Thoracic aorta (tissue), 2 donors: ENCODE results near the gene GAK. TPM values are rescaled to one million over a fixed set of nuclear protein-coding genes. Genes with fewer than 3 reads are reported as not detected.
A peak's percentile ranks its signal among the peaks of the same experiment; 100 is the strongest.
"Not testable (repeated sequence)": the region's sequence is repeated elsewhere in the genome, so short reads cannot be mapped to it uniquely, and the experiment has no call there.

Experiments
- ATAC-seq: fragments of 150-250 bp; one replicate; pipeline ENCODE4 v1.8.0; 2017; ENCODE audit warnings: low read depth; ENCODE audit not compliant: insufficient number of reproducible peaks, low FRiP score
- DNase-seq: peaks from one replicate; pipeline ENCODE4 v3.0.0-alpha.2; 2020; ENCODE audit warnings: low spot score
- H3K27ac ChIP-seq, 2 donors: fragments of 200-600 bp; sonication (generic); 1 replicate in 1 of 2; 2 replicates in 1 of 2; pipeline ENCODE4 v1.5.1; 2016; ENCODE audit warnings: mild to moderate bottlenecking in 2 of 2, moderate library complexity in 2 of 2
- H3K27me3 ChIP-seq: fragments of 200-600 bp; sonication (generic); replicated peaks from 2 replicates; pipeline ENCODE4 v1.6.0; 2016; ENCODE audit warnings: mild to moderate bottlenecking; ENCODE audit not compliant: insufficient read depth
- H3K36me3 ChIP-seq: fragments of 200-600 bp; sonication (generic); one replicate; pipeline ENCODE4 v1.5.1; 2016
- H3K4me1 ChIP-seq, 2 donors: fragments of 200-600 bp; sonication (generic); 1 replicate in 1 of 2; 2 replicates in 1 of 2; pipeline versions ENCODE4 v1.5.1 to v1.6.0; 2016; ENCODE audit warnings: low read depth in 2 of 2, mild to moderate bottlenecking in 1 of 2; ENCODE audit not compliant: control insufficient read depth in 1 of 2
- H3K4me3 ChIP-seq: fragments of 200-600 bp; sonication (generic); 2 replicates; pipeline ENCODE4 v1.5.1; 2016; ENCODE audit warnings: mild to moderate bottlenecking
- H3K9me3 ChIP-seq: fragments of 200-600 bp; sonication (generic); 2 replicates; pipeline ENCODE4 v1.5.1; 2016
- total RNA-seq, 2 donors: library from RNA; depleted of rRNA; stranded (reverse); fragments of >200 nt; gene quantifications; one replicate each; pipeline versions ENCODE4 v1.1.0 to v1.2.3, GENCODE V29; 2016
- TF ChIP-seq, protein P1 (sequence below): fragments of 200-600 bp; sonication (generic); IDR thresholded peaks from one replicate; pipeline ENCODE4 v1.5.1; 2019; ENCODE audit warnings: antibody characterized with exemption

Gene GAK
- total RNA-seq, 2 donors from 2014 or later, result 111 to 170 TPM

DNA sequence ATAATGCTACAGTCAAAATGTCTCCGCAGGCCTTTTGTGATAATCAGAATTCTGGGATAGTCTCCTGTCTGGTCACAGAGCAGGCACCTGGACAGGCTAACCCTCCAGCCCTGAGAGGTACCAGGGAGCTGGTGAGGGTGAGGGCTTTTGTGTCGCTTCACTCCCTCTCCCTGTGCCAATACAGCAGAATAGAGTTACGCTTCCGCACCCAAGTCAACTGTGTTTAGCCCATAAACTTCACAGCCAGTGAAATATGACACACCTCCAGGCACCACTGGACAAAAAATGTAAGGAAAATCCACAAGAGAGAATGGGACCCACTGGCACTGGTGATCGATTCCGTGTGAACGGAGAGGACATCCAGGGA lies 1.3 kb downstream of the GAK start:
- Histone ChIP-seq H3K9me3 (no peaks in the 10 kb centered on the region), H3K4me3 (peak overlapping the region; percentile 99), H3K4me1 (peaks cover 20 to 30% of the 10 kb centered on the region in 2 donors), H3K36me3 (no peaks in the 10 kb centered on the region), H3K27ac (no peak overlapping the region), H3K27me3 (no peaks in the 10 kb centered on the region)
- DNase-seq (no peak), ATAC-seq (no peak)
- TF ChIP-seq, protein P1, sequence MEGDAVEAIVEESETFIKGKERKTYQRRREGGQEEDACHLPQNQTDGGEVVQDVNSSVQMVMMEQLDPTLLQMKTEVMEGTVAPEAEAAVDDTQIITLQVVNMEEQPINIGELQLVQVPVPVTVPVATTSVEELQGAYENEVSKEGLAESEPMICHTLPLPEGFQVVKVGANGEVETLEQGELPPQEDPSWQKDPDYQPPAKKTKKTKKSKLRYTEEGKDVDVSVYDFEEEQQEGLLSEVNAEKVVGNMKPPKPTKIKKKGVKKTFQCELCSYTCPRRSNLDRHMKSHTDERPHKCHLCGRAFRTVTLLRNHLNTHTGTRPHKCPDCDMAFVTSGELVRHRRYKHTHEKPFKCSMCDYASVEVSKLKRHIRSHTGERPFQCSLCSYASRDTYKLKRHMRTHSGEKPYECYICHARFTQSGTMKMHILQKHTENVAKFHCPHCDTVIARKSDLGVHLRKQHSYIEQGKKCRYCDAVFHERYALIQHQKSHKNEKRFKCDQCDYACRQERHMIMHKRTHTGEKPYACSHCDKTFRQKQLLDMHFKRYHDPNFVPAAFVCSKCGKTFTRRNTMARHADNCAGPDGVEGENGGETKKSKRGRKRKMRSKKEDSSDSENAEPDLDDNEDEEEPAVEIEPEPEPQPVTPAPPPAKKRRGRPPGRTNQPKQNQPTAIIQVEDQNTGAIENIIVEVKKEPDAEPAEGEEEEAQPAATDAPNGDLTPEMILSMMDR, result no peak

DNA sequence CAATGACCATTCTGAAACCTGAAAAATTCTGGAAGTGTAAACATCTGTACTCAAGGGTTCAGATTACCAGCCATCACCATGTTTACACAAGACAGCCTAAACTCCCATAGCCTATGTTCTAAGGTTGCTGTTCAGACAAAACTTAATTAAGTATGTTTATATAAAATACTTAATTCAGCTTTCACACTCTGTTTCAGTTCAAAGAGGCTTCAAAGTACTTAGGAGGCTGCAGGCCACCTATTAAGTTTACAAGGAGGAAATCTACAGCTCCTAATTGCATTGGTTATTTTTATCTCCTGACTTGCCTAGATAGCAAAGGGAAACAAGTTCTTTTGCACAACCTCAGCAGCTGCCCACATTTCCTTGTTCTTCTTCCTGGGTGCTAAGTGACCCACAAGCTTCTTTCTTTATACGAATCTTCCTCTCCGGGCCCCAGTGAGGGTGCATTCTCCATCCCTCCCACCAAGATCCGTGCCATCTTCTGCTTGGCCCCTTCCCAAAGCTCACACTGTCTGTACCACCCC lies 2.0 kb downstream of the GAK start:
- no peak for ATAC-seq
- H3K27me3 ChIP-seq, result no peaks in the 10 kb centered on the region
- DNase-seq, result no peak
- no peaks in the 10 kb centered on the region for H3K9me3 ChIP-seq
- peaks cover 26 to 37% of the 10 kb centered on the region in 2 donors for H3K4me1 ChIP-seq
- H3K27ac ChIP-seq, result no peak overlapping the region
- no peaks in the 10 kb centered on the region for H3K36me3 ChIP-seq
- peak overlapping the region; percentile 99 for H3K4me3 ChIP-seq
- TF ChIP-seq, protein P1, result no peak

DNA sequence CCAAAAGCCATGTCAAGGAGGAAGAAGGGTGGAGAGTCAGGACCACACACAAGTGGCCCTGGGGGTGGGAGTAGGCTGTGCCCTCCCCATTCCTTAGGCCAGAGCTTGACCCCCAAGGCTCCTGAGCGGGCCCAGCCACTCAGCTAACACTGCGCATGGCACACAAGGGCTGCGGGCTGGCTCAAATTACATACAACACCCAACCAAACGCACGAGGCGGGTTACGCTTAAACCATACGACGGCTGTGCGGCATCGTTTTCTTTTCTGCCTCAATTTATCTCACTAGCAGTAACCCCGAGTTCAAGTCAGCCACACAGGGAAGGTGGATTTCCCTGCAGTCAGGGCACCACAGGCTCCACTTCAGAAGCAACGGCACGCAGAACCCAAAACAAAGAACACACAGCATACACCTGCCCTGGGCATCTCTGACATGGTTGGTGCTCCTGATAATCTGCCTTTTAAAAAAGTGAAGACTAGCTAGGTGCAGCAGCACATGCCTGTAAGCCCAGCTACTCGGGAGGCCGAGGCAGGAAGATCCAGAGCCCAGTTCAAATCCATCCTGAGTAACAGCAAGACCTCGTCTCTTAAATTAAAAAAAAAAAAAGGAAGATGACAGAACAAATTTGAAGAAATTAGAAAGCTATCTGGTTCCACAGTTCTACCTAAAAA lies 2.9 kb downstream of the GAK start:
- H3K27me3 ChIP-seq, result no peaks in the 10 kb centered on the region
- no peaks in the 10 kb centered on the region for H3K36me3 ChIP-seq
- no peak for ATAC-seq
- no peak overlapping the region for H3K4me3 ChIP-seq
- peaks cover 29 to 44% of the 10 kb centered on the region in 2 donors for H3K4me1 ChIP-seq
- H3K9me3 ChIP-seq, result no peaks in the 10 kb centered on the region
- no peak for DNase-seq
- H3K27ac ChIP-seq, result no peak overlapping the region
- TF ChIP-seq, protein P1, result no peak

DNA sequence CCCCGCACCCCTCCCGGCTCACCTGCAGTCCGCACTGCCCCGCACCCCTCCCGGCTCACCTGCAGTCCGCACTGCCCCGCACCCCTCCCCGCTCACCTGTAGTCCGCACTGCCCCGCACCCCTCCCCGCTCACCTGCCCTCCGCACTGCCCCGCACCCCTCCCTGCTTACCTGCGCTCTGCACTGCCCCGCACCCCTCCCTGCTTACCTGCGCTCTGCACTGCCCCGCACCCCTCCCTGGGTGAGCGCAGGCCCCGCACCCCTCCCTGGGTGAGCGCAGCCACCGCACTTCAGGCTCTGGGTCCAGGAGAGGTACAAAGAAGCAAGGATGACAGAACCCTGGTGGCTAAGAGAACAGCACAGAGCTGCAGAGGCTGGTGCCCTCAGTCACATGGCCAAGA lies 4.5 kb downstream of the GAK start:
- DNase-seq, ATAC-seq, H3K27me3 ChIP-seq, H3K4me3 ChIP-seq, H3K36me3 ChIP-seq, H3K27ac ChIP-seq, H3K9me3 ChIP-seq: not testable (repeated sequence)
- H3K4me1 ChIP-seq, result peaks cover 24 to 38% of the 10 kb centered on the region in 2 donors

DNA sequence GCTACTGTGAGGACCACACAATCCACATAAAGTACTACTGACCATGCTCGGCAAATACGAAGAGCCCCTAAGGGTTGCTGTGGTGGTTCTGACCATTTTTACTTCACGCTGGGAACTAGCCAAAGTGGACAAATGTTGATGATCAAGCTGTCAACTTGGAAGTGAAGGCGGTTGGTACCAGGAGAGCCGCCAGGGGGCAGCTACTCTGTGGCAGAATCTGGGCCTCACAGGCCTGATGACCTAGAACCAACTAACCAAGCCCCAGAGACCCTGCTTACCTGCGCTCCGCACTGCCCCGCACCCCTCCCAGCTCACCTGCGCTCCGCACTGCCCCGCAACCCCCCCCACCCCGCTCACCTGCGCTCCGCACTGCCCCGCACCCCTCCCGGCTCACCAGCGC lies 5.6 kb downstream of the GAK start:
- Histone ChIP-seq H3K9me3 (no peaks in the 10 kb centered on the region), H3K4me1 (peaks cover 24 to 37% of the 10 kb centered on the region in 2 donors), H3K4me3 (no peak overlapping the region), H3K27me3 (no peaks in the 10 kb centered on the region), H3K36me3 (no peaks in the 10 kb centered on the region), H3K27ac (no peak overlapping the region)
- TF ChIP-seq, protein P1, result no peak
- no peak for DNase-seq
- no peak for ATAC-seq
